ENCODE results near the gene RCOR1.

DNA sequence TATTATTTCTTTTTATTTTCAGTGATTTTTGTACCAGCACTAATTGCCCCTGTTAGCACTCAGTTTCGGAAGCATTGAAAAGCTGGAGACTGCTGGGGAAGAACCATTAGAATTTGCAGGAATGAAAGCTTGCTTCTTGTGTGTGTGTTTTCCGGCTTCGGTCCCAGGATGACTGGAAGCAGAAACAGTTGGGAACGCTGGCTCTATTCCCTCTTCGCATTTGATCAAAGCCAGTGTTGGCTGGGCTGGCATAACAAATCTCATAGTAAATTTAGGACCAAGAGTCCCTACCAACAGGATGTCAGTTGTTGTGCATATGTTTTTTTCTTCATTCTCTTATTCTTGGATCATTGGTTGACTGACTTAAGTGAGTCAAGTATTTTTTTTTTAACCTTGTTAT, 131.2 kb downstream of the RCOR1 start:
- TF ChIP-seq CTCF (IDR thresholded peaks at IDR 0.05) (no peak), POLR2A (IDR thresholded peaks at IDR 0.05) (no peak)
